SK-N-SH treated with all-trans-retinoic acid at 6 μM for 48 hours (cell line): ENCODE results near the gene RHCE.

Source experiments
- ATAC-seq: fragments of 200-7000 bp; cut with Tn5 transposase; 3 replicates; pipeline ENCODE4 v1.9.1; 2020; ENCODE audit warnings: mild to moderate bottlenecking, moderate library complexity
- ARNTL ChIP-seq: fragments of 450-650 bp; formaldehyde crosslinking; IDR thresholded peaks from 2 replicates; pipeline ENCODE4 v1.5.0; 2020; ENCODE audit warnings: low read depth, mild to moderate bottlenecking, moderate library complexity, borderline replicate concordance
- CREB5 ChIP-seq: fragments of 250-450 bp; sonication (Bioruptor Pico); IDR thresholded peaks from 2 replicates; pipeline ENCODE4 v1.5.1; 2020; ENCODE audit warnings: low read depth, mild to moderate bottlenecking, moderate library complexity
- CSDC2 ChIP-seq: fragments of 250-450 bp; sonication (Bioruptor Pico); IDR thresholded peaks from 2 replicates; pipeline ENCODE4 v1.5.0; 2020; ENCODE audit warnings: mild to moderate bottlenecking, moderate library complexity
- ESRRG ChIP-seq: fragments of 250-450 bp; sonication (Bioruptor Pico); IDR thresholded peaks from 2 replicates; pipeline ENCODE4 v1.6.1; 2021; ENCODE audit warnings: mild to moderate bottlenecking
- GLIS3 ChIP-seq: fragments of 250-450 bp; sonication (Bioruptor Pico); IDR thresholded peaks from 2 replicates; pipeline ENCODE4 v1.5.0; 2020; ENCODE audit warnings: mild to moderate bottlenecking, moderate library complexity
- OSR1 ChIP-seq: fragments of 250-450 bp; sonication (Bioruptor Pico); IDR thresholded peaks from 2 replicates; pipeline ENCODE4 v1.8.0; 2022; ENCODE audit warnings: moderate library complexity, mild to moderate bottlenecking, inconsistent platforms
- PATZ1 ChIP-seq: fragments of 250-450 bp; sonication (Bioruptor Pico); IDR thresholded peaks from 2 replicates; pipeline ENCODE4 v1.8.0; 2020; ENCODE audit warnings: mild to moderate bottlenecking, moderate library complexity, borderline replicate concordance
- POU6F1 ChIP-seq: fragments of 250-450 bp; sonication (Bioruptor Pico); IDR thresholded peaks from 2 replicates; pipeline ENCODE4 v1.8.0; 2021; ENCODE audit warnings: low read depth, mild to moderate bottlenecking, moderate library complexity, borderline replicate concordance
- PPARA ChIP-seq: fragments of 250-450 bp; sonication (Bioruptor Pico); IDR thresholded peaks from 2 replicates; pipeline ENCODE4 v1.5.0; 2020; ENCODE audit warnings: mild to moderate bottlenecking, borderline replicate concordance
- RARB ChIP-seq: fragments of 250-450 bp; sonication (Bioruptor Pico); IDR thresholded peaks from 2 replicates; pipeline ENCODE4 v1.8.0; 2021; ENCODE audit warnings: mild to moderate bottlenecking, moderate library complexity
- SNAI2 ChIP-seq: fragments of 250-450 bp; sonication (Bioruptor Pico); IDR thresholded peaks from 2 replicates; pipeline ENCODE4 v1.5.0; 2020; ENCODE audit warnings: mild to moderate bottlenecking, moderate library complexity
- TCF4 ChIP-seq: fragments of 250-450 bp; sonication (Bioruptor Pico); IDR thresholded peaks from 2 replicates; pipeline ENCODE4 v1.8.0; 2021; ENCODE audit warnings: mild to moderate bottlenecking, moderate library complexity, borderline replicate concordance
- TOX ChIP-seq: fragments of 250-450 bp; sonication (Bioruptor Pico); IDR thresholded peaks from 2 replicates; pipeline ENCODE4 v1.8.0; 2021; ENCODE audit warnings: mild to moderate bottlenecking, moderate library complexity, borderline replicate concordance
- ZC3H10 ChIP-seq: fragments of 250-450 bp; sonication (Bioruptor Pico); IDR thresholded peaks from 2 replicates; pipeline ENCODE4 v1.5.1; 2021; ENCODE audit warnings: mild to moderate bottlenecking, moderate library complexity
- ZFP3 ChIP-seq: fragments of 250-450 bp; sonication (Bioruptor Pico); IDR thresholded peaks from 2 replicates; pipeline ENCODE4 v1.5.0; 2020; ENCODE audit warnings: mild to moderate bottlenecking, moderate library complexity
- ZFP30 ChIP-seq: fragments of 450-650 bp; formaldehyde crosslinking; IDR thresholded peaks from 2 replicates; pipeline ENCODE4 v1.5.0; 2022; ENCODE audit warnings: mild to moderate bottlenecking, moderate library complexity
- ZNF565 ChIP-seq: fragments of 450-650 bp; formaldehyde crosslinking; conservative IDR thresholded peaks from 2 replicates; pipeline ENCODE4 v1.5.0; 2020; ENCODE audit warnings: low read depth, mild to moderate bottlenecking, moderate library complexity
- ZNF70 ChIP-seq: fragments of 450-650 bp; formaldehyde crosslinking; IDR thresholded peaks from 2 replicates; pipeline ENCODE4 v1.5.0; 2020; ENCODE audit warnings: mild to moderate bottlenecking, moderate library complexity
- ZNF8 ChIP-seq: fragments of 450-650 bp; formaldehyde crosslinking; IDR thresholded peaks from 2 replicates; pipeline ENCODE4 v1.5.0; 2020; ENCODE audit warnings: mild to moderate bottlenecking, moderate library complexity
- TF ChIP-seq, protein P1 (sequence below): fragments of 250-450 bp; sonication (Bioruptor Pico); IDR thresholded peaks from 2 replicates; pipeline ENCODE4 v1.5.0; 2020; ENCODE audit warnings: mild to moderate bottlenecking, moderate library complexity

The RHCE gene

GRCh38 chr1:25356441-25356840 lies 64.2 kb downstream of the RHCE start:
- no peak for TF ChIP-seq ZC3H10 (CRISPR knock-in tag)
- TF ChIP-seq, protein P1, sequence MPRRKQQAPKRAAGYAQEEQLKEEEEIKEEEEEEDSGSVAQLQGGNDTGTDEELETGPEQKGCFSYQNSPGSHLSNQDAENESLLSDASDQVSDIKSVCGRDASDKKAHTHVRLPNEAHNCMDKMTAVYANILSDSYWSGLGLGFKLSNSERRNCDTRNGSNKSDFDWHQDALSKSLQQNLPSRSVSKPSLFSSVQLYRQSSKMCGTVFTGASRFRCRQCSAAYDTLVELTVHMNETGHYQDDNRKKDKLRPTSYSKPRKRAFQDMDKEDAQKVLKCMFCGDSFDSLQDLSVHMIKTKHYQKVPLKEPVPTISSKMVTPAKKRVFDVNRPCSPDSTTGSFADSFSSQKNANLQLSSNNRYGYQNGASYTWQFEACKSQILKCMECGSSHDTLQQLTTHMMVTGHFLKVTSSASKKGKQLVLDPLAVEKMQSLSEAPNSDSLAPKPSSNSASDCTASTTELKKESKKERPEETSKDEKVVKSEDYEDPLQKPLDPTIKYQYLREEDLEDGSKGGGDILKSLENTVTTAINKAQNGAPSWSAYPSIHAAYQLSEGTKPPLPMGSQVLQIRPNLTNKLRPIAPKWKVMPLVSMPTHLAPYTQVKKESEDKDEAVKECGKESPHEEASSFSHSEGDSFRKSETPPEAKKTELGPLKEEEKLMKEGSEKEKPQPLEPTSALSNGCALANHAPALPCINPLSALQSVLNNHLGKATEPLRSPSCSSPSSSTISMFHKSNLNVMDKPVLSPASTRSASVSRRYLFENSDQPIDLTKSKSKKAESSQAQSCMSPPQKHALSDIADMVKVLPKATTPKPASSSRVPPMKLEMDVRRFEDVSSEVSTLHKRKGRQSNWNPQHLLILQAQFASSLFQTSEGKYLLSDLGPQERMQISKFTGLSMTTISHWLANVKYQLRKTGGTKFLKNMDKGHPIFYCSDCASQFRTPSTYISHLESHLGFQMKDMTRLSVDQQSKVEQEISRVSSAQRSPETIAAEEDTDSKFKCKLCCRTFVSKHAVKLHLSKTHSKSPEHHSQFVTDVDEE (CRISPR knock-in tag): no peak
- TF ChIP-seq CSDC2 (CRISPR knock-in tag): no peak
- no peak for TF ChIP-seq OSR1 (CRISPR knock-in tag)
- TF ChIP-seq TOX (CRISPR knock-in tag): no peak
- TF ChIP-seq ZNF8 (CRISPR knock-in tag): no peak
- no peak for TF ChIP-seq ARNTL (CRISPR knock-in tag)
- TF ChIP-seq GLIS3 (CRISPR knock-in tag): no peak
- no peak for TF ChIP-seq ZNF70
- no peak for TF ChIP-seq ZFP3
- TF ChIP-seq RARB (CRISPR knock-in tag): no peak
- TF ChIP-seq POU6F1 (CRISPR knock-in tag): no peak
- no peak for TF ChIP-seq PATZ1 (CRISPR knock-in tag)
- no peak for TF ChIP-seq ZFP30 (CRISPR knock-in tag)
- no peak for TF ChIP-seq PPARA (CRISPR knock-in tag)
- no peak for TF ChIP-seq ZNF565 (CRISPR knock-in tag)
- TF ChIP-seq TCF4: no peak

GRCh38 chr1:25355841-25356395 lies 64.7 kb downstream of the RHCE start:
- peak; percentile 36 for ATAC-seq
- no peak for TF ChIP-seq ARNTL (CRISPR knock-in tag)
- TF ChIP-seq, protein P1 (CRISPR knock-in tag): no peak
- TF ChIP-seq SNAI2 (CRISPR knock-in tag): no peak
- no peak for TF ChIP-seq ZNF8 (CRISPR knock-in tag)
- TF ChIP-seq POU6F1 (CRISPR knock-in tag): no peak
- no peak for TF ChIP-seq ZNF70
- TF ChIP-seq PATZ1 (CRISPR knock-in tag): no peak
- no peak for TF ChIP-seq CREB5
- no peak for TF ChIP-seq TCF4
- no peak for TF ChIP-seq ZFP30 (CRISPR knock-in tag)
- no peak for TF ChIP-seq GLIS3 (CRISPR knock-in tag)
- TF ChIP-seq ESRRG: no peak
- no peak for TF ChIP-seq TOX (CRISPR knock-in tag)
- no peak for TF ChIP-seq ZC3H10 (CRISPR knock-in tag)
- TF ChIP-seq OSR1 (CRISPR knock-in tag): no peak

More at GRCh38 chr1:25356441-25356840, 64.2 kb downstream of the RHCE start:
- peak; percentile 39 for ATAC-seq
